Measurements from ENCODE around the gene ARHGDIB.

Gene ARHGDIB

DNA sequence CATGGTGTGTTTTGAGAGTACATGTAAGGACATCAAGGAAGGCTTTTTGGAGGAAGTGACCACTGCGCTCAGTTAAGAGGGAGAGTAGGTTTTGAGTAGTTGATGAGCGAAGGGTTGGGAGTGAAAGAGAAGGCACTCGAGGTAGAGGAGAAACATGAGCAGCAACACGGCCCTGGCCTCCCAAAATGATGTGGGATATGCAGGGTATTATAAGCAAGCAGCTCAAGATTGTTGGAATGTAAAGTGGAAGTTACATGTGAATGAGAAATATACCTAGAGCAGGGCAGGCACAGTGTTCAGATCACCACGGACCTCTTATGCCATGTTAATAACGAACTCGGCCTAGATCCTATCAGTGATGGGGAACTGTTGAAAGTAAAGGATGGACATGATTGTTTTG, 2.1 kb upstream of the ARHGDIB start:
- H3K9me3 Mint-ChIP-seq: no peaks in the 10 kb centered on the region
- H3K27ac Mint-ChIP-seq: no peak overlapping the region
- no peak overlapping the region for H3K4me3 Mint-ChIP-seq
- no peaks in the 10 kb centered on the region for H3K36me3 Mint-ChIP-seq (ENCODE audit: low read depth)
- H3K27me3 Mint-ChIP-seq (ENCODE audit: low read depth, poor library complexity): peaks cover 20% of the 10 kb centered on the region
- no peaks in the 10 kb centered on the region for H3K4me1 Mint-ChIP-seq
- TF ChIP-seq, protein P1, sequence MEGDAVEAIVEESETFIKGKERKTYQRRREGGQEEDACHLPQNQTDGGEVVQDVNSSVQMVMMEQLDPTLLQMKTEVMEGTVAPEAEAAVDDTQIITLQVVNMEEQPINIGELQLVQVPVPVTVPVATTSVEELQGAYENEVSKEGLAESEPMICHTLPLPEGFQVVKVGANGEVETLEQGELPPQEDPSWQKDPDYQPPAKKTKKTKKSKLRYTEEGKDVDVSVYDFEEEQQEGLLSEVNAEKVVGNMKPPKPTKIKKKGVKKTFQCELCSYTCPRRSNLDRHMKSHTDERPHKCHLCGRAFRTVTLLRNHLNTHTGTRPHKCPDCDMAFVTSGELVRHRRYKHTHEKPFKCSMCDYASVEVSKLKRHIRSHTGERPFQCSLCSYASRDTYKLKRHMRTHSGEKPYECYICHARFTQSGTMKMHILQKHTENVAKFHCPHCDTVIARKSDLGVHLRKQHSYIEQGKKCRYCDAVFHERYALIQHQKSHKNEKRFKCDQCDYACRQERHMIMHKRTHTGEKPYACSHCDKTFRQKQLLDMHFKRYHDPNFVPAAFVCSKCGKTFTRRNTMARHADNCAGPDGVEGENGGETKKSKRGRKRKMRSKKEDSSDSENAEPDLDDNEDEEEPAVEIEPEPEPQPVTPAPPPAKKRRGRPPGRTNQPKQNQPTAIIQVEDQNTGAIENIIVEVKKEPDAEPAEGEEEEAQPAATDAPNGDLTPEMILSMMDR (IDR thresholded peaks at IDR 0.05): no peak
- no peak for DNase-seq

DNA sequence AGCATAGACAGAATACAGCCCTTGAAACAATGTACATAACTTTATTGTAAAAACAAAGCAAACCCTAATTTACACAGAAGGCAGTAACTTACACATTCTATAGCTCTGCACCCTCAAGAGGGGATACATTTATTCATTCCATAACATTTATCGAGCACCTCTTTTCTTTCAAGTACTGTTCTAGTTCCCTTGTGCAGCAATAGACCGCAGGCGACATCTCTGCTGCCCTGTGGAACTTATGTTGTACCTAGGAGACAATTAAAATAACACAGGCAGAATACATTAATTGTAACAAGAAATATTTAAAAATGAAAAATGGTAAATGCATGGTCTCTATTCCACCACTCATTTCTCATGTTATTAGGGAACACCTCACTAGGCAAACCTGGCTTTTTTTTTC, 1.4 kb upstream of the ARHGDIB start:
- H3K27ac Mint-ChIP-seq: no peak overlapping the region

DNA sequence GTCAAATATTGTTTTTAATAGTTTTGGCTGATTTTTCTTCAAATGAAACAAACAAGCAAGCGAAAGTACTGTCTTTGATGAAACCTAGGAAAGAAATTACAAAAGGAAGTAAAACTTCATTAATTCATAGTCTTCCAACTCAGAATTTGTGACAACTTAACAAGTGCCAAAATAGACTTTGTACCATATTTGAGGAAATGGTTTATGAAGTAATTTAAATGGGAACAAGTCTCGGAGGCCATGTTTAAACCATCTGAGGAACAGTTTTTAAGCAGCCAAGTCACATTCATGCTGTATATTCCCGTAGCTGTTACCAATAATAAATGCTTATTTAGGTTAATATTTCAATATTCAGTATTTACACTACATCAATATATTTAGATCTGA, 745 bp upstream of the ARHGDIB start:
- H3K4me3 Mint-ChIP-seq: no peak overlapping the region
- no peak for DNase-seq
- no peaks in the 10 kb centered on the region for H3K9me3 Mint-ChIP-seq
- peaks cover 5% of the 10 kb centered on the region for H3K4me1 Mint-ChIP-seq
- TF ChIP-seq, protein P1 (IDR thresholded peaks at IDR 0.05): no peak
- peaks cover 16% of the 10 kb centered on the region for H3K27me3 Mint-ChIP-seq (ENCODE audit: low read depth, poor library complexity)
- H3K27ac Mint-ChIP-seq: no peak overlapping the region
- no peaks in the 10 kb centered on the region for H3K36me3 Mint-ChIP-seq (ENCODE audit: low read depth)

More for the DNA sequence above, 1.4 kb upstream of the ARHGDIB start:
- TF ChIP-seq, protein P1 (IDR thresholded peaks at IDR 0.05): no peak
- H3K4me1 Mint-ChIP-seq: peaks cover under 1% of the 10 kb centered on the region
- peaks cover 19% of the 10 kb centered on the region for H3K27me3 Mint-ChIP-seq (ENCODE audit: low read depth, poor library complexity)
- H3K9me3 Mint-ChIP-seq: no peaks in the 10 kb centered on the region
- no peak for DNase-seq
- no peaks in the 10 kb centered on the region for H3K36me3 Mint-ChIP-seq (ENCODE audit: low read depth)
- H3K4me3 Mint-ChIP-seq: no peak overlapping the region

DNA sequence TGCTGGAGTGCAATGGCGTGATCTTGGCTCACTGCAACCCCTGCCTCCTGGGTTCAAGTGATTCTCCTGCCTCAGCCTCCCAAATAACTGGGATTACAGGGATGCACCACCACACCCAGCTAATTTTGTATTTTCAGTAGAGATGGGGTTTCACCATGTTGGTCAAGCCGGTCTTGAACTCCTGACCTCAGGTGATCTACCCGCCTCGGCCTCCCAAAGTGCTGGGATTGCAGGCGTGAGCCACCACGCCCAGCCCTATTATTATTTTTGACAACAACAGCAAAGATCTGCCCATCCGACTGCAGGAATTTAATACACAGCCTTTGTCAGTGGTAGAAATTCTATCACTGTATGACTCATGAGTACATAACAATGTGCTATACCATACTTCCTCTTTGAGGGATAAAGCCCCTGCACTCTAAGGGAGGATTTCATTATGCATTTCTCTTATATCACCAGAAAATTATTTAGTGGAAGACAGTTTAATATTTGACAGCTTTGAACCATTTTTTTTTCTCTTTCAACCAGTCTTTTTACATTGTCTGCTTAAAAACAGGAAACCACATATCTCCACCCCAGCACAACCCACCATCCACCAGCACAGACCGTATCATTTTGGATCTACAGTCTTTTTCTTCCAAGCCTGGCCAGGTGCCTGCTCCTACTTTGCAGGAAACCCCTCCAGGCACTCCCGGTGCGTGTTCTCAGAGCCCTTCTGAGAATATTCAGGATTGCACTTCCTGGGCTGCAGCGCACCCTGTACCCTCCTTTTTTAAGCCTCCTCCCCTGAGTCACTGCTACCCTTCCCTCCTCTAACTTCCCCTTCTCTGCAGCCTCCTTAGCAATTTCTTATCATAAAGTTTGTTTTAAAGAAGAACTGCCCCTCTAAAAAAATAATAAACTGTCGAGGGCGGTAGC, 594 bp downstream of the ARHGDIB start:
- TF ChIP-seq, protein P1 (IDR thresholded peaks at IDR 0.05): no peak
- H3K27ac Mint-ChIP-seq: no peak overlapping the region
- H3K4me3 Mint-ChIP-seq: no peak overlapping the region
- no peak for DNase-seq
- peaks cover 5% of the 10 kb centered on the region for H3K4me1 Mint-ChIP-seq
- peaks cover 13% of the 10 kb centered on the region for H3K27me3 Mint-ChIP-seq (ENCODE audit: low read depth, poor library complexity)
- no peaks in the 10 kb centered on the region for H3K9me3 Mint-ChIP-seq
- H3K36me3 Mint-ChIP-seq (ENCODE audit: low read depth): no peaks in the 10 kb centered on the region

DNA sequence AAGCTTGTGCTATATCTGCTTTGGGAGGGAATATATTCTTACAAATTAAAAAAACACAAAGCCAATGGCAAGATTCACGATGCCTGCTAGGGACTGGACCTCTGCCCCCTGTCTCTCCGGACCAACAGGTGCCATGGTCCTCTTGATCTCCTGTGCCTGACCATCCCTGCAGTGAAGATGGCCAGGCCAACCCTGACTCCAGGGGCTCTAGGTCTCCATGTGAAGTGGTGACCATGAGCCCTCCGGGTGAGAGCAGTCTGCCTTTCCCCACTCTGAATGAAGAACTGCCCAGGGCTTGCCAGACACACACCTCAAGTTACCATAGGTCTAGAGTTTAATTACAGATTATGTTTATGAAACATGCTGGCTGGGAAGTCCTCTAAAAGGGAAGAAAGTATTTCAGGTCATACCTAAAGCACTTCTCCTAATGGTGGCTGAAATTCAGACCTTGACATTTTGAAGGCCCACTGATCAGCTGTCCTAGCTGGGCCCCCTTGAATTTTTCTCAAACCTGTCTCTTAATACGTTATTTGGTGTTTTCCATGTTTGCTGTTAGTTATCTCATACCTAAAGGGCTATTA, 1.4 kb downstream of the ARHGDIB start:
- H3K9me3 Mint-ChIP-seq: no peaks in the 10 kb centered on the region
- no peak overlapping the region for H3K4me3 Mint-ChIP-seq
- no peak overlapping the region for H3K27ac Mint-ChIP-seq
- peaks cover 13% of the 10 kb centered on the region for H3K27me3 Mint-ChIP-seq (ENCODE audit: low read depth, poor library complexity)
- TF ChIP-seq, protein P1 (IDR thresholded peaks at IDR 0.05): no peak
- H3K4me1 Mint-ChIP-seq: peaks cover 5% of the 10 kb centered on the region
- no peaks in the 10 kb centered on the region for H3K36me3 Mint-ChIP-seq (ENCODE audit: low read depth)
- no peak for DNase-seq

Measured in nephron progenitor cell (in vitro differentiated cells).